ENCODE results near the gene ULK4. TPM values are rescaled to one million over a fixed set of nuclear protein-coding genes. Genes with fewer than 3 reads are reported as not detected.

The ULK4 gene
- total and polyA plus RNA-seq, 9 of the 15 experiments (the other 6 are each of a cell fraction or from before 2014, with no cell fraction given) = 3.0 to 5.9 (median 3.5) TPM

GRCh38 chr3:41198950-41199865, 762.7 kb downstream of the ULK4 start, which contains the start of gene CTNNB1 (continued):
- peak; percentile 89; the same call in 1 of the 2 replicates for TF ChIP-seq SRSF1 (IDR thresholded peaks at IDR 0.05; ENCODE audit: low read depth, low read length)
- peak; percentile 69; the same call in 1 of the 2 replicates for TF ChIP-seq MED1 (CRISPR knock-in tag; IDR thresholded peaks at IDR 0.05; ENCODE audit: borderline replicate concordance)
- TF ChIP-seq PTBP1 (IDR thresholded peaks at IDR 0.05; ENCODE audit: low read depth, low read length) = peak; percentile 88; the same call in 1 of the 2 replicates
- 0 out of 2 replicates have a peak, but pooled peaks have one; percentile 76 for TF ChIP-seq PATZ1 (CRISPR knock-in tag; IDR thresholded peaks at IDR 0.05; ENCODE audit: borderline replicate concordance)
- TF ChIP-seq ZNF584 (CRISPR knock-in tag; IDR thresholded peaks at IDR 0.05; ENCODE audit: low read depth) = 0 out of 2 replicates have a peak, but pooled peaks have one; percentile 33
- TF ChIP-seq SIN3B (IDR thresholded peaks at IDR 0.05; ENCODE audit: low read depth) = no peak; the same call in none of the 2 replicates
- peak; percentile 58; the same call in 1 of the 2 replicates for TF ChIP-seq ETV5 (CRISPR knock-in tag; IDR thresholded peaks at IDR 0.05; ENCODE audit: low read depth)
- TF ChIP-seq ZNF592 (IDR thresholded peaks at IDR 0.05) = peak; percentile 65
- no peak for TF ChIP-seq ZNF449 (CRISPR knock-in tag; IDR thresholded peaks at IDR 0.05)
- peak; percentile 100 for TF ChIP-seq POLR2G (IDR thresholded peaks at IDR 0.05; ENCODE audit: low read depth, low read length)
- peak; percentile 54 for TF ChIP-seq ETV1 (tag; conservative IDR thresholded peaks at IDR 0.05; ENCODE audit: low read depth)
- no peak; the same call in 1 of the 2 replicates for TF ChIP-seq ZNF445 (CRISPR knock-in tag; IDR thresholded peaks at IDR 0.05; ENCODE audit: low read depth)
- peak; percentile 97 for TF ChIP-seq HMGN3 (IDR thresholded peaks at IDR 0.05; ENCODE audit: borderline replicate concordance, extremely low read depth, insufficient read length, low read depth, low read length)
- peak; percentile 93 to 97 for TF ChIP-seq SIN3A (IDR thresholded peaks at IDR 0.05; ENCODE audit: borderline replicate concordance in 2 of 2, control insufficient read depth in 1 of 2, low read depth in 2 of 2, low read length in 2 of 2)
- no peak for TF ChIP-seq ATF1 (CRISPR knock-in tag; IDR thresholded peaks at IDR 0.05)
- TF ChIP-seq ATF1 (tag; IDR thresholded peaks at IDR 0.05) = peak; percentile 93
- peak; percentile 99 for TF ChIP-seq U2AF1 (optimal IDR thresholded peaks at IDR 0.05; ENCODE audit: low read depth, low read length)
- no peak for TF ChIP-seq GABPB2 (CRISPR knock-in tag; conservative IDR thresholded peaks at IDR 0.05)
- TF ChIP-seq DNMT1 (IDR thresholded peaks at IDR 0.05) = no peak

All from K562 (cell line).